Peyer's patch (tissue), 4 donors: ENCODE measurements around the gene SYT10. TPM values are rescaled to one million over a fixed set of nuclear protein-coding genes. Genes with fewer than 3 reads are reported as not detected.

ENCODE experiments used
- DNase-seq, 3 donors: peaks; one replicate each; pipeline ENCODE4 v3.0.0-alpha.2; 2017 to 2019
- H3K27ac ChIP-seq, 4 donors: fragments of 200-600 bp; sonication (generic); one replicate each; pipeline ENCODE4 v1.5.1; 2016 to 2019
- H3K27me3 ChIP-seq, 2 donors: fragments of 200-600 bp; sonication (generic); one replicate each; pipeline ENCODE4 v1.5.1; 2019
- H3K36me3 ChIP-seq, 3 donors: fragments of 200-600 bp; sonication (generic); one replicate each; pipeline ENCODE4 v1.5.1; 2016 to 2019
- H3K4me1 ChIP-seq, 4 donors: fragments of 200-600 bp; sonication (generic); one replicate each; pipeline ENCODE4 v1.5.1; 2016 to 2019
- H3K4me3 ChIP-seq, 4 donors: fragments of 200-600 bp; sonication (generic); 1 replicate in 3 of 4; 2 replicates in 1 of 4; pipeline ENCODE4 v1.5.1; 2016 to 2019; ENCODE audit warnings: mild to moderate bottlenecking in 1 of 4
- H3K9me3 ChIP-seq, 4 donors: fragments of 200-600 bp; sonication (generic); one replicate each; pipeline ENCODE4 v1.5.1; 2016 to 2019; ENCODE audit warnings: mild to moderate bottlenecking in 1 of 4
- POLR2A ChIP-seq, 2 donors: fragments of 450-650 bp; IDR thresholded peaks; one replicate each; pipeline ENCODE4 v1.5.1; 2017; ENCODE audit warnings: antibody characterized with exemption in 2 of 2, mild to moderate bottlenecking in 2 of 2, moderate library complexity in 2 of 2
- total RNA-seq, 4 donors: library from RNA; depleted of rRNA; stranded (reverse); fragments of >200 nt; gene quantifications; one replicate each; pipeline ENCODE4 v1.1.0, GENCODE V29; 2016
- TF ChIP-seq, protein P1 (sequence below), 6 experiments: fragments of 450-650 bp in 4 of 6; fragments of 200-600 bp in 2 of 6; sonication (generic) in 1 of 6; IDR thresholded peaks; one replicate each; pipeline ENCODE4 v1.5.1; 2017 to 2019; ENCODE audit warnings: antibody characterized with exemption in 6 of 6, mild to moderate bottlenecking in 3 of 6, moderate library complexity in 1 of 6

Gene SYT10
- total RNA-seq, 4 donors from 2014 or later, result 0.13 to 0.28 TPM; not detected in 2

- Histone ChIP-seq H3K9me3 (no peaks in the 10 kb centered on the region), H3K4me3 (no peak overlapping the region), H3K27ac (no peak overlapping the region), H3K4me1 (no peaks in the 10 kb centered on the region), H3K36me3 (no peaks in the 10 kb centered on the region), H3K27me3 (no peaks in the 10 kb centered on the region)
- no peak for DNase-seq
- no peak for TF ChIP-seq POLR2A (IDR thresholded peaks at IDR 0.05)
- TF ChIP-seq, protein P1, sequence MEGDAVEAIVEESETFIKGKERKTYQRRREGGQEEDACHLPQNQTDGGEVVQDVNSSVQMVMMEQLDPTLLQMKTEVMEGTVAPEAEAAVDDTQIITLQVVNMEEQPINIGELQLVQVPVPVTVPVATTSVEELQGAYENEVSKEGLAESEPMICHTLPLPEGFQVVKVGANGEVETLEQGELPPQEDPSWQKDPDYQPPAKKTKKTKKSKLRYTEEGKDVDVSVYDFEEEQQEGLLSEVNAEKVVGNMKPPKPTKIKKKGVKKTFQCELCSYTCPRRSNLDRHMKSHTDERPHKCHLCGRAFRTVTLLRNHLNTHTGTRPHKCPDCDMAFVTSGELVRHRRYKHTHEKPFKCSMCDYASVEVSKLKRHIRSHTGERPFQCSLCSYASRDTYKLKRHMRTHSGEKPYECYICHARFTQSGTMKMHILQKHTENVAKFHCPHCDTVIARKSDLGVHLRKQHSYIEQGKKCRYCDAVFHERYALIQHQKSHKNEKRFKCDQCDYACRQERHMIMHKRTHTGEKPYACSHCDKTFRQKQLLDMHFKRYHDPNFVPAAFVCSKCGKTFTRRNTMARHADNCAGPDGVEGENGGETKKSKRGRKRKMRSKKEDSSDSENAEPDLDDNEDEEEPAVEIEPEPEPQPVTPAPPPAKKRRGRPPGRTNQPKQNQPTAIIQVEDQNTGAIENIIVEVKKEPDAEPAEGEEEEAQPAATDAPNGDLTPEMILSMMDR (IDR thresholded peaks at IDR 0.05), result no peak
These were observed 32.7 kb upstream of the SYT10 start for GRCh38 chr12:33472299-33472698.

GRCh38 chr12:33455096-33455495 is 15.5 kb upstream of the SYT10 start:
- H3K9me3 ChIP-seq, result no peaks in the 10 kb centered on the region
- H3K27ac ChIP-seq, result no peak overlapping the region
- H3K4me1 ChIP-seq, result no peaks in the 10 kb centered on the region
- H3K4me3 ChIP-seq, result no peak overlapping the region
- no peak for TF ChIP-seq POLR2A (IDR thresholded peaks at IDR 0.05)
- TF ChIP-seq, protein P1 (IDR thresholded peaks at IDR 0.05), result no peak
- H3K36me3 ChIP-seq, result no peaks in the 10 kb centered on the region
- no peaks in the 10 kb centered on the region for H3K27me3 ChIP-seq
- no peak for DNase-seq

GRCh38 chr12:33450480-33450879 is 10.9 kb upstream of the SYT10 start:
- TF ChIP-seq, protein P1 (IDR thresholded peaks at IDR 0.05), result no peak
- no peak for TF ChIP-seq POLR2A (IDR thresholded peaks at IDR 0.05)
- Histone ChIP-seq H3K27ac (no peak overlapping the region), H3K27me3 (no peaks in the 10 kb centered on the region), H3K36me3 (no peaks in the 10 kb centered on the region), H3K4me3 (no peak overlapping the region), H3K9me3 (no peaks in the 10 kb centered on the region), H3K4me1 (no peaks in the 10 kb centered on the region)
- no peak for DNase-seq

DNA sequence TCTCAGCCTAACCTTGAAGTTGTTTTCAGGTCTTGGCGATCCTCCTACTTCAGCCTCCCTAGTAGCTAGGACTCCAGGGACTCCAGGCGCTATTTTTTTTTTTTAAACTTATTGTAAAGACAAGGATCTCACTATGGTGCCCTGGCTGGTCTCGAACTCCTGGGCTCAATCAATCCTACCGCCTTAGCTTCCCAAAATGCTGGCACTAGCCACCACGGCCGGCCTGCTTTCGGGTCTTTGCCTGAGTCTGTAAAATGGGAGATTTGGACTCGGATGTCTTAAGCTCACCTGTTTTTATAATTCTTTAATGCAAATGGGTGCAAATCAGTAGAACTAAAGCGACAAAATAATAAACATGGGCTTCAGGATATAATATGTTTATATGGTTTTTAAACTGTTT is 858 bp upstream of the SYT10 start:
- Histone ChIP-seq H3K27ac (no peak overlapping the region), H3K27me3 (peaks cover 0 to 14% of the 10 kb centered on the region in 2 donors)
- TF ChIP-seq, protein P1 (IDR thresholded peaks at IDR 0.05), result no peak
- TF ChIP-seq POLR2A (IDR thresholded peaks at IDR 0.05), result no peak

GRCh38 chr12:33438851-33439586 is 600 bp downstream of the SYT10 start:
- no peak for TF ChIP-seq POLR2A (IDR thresholded peaks at IDR 0.05)
- TF ChIP-seq, protein P1 (IDR thresholded peaks at IDR 0.05), result no peak
- DNase-seq, result peak in 1 of 3 donors; percentile 53
- Histone ChIP-seq H3K4me3 (peak overlapping the region; percentile 15 to 59 (median 42)), H3K9me3 (no peaks in the 10 kb centered on the region), H3K36me3 (no peaks in the 10 kb centered on the region), H3K27ac (peak overlapping the region in 1 of 4 donors; percentile 6), H3K4me1 (peaks cover 0 to 7% (median 0%) of the 10 kb centered on the region in 4 donors), H3K27me3 (peaks cover 0 to 14% of the 10 kb centered on the region in 2 donors)

More for the DNA sequence above, 858 bp upstream of the SYT10 start:
- Histone ChIP-seq H3K36me3 (no peaks in the 10 kb centered on the region), H3K9me3 (no peaks in the 10 kb centered on the region), H3K4me3 (no peak overlapping the region), H3K4me1 (peaks cover 0 to 7% (median 0%) of the 10 kb centered on the region in 4 donors)
- no peak for DNase-seq
